ENCODE results near the gene CARMIL1. TPM values are rescaled to one million over a fixed set of nuclear protein-coding genes. Genes with fewer than 3 reads are reported as not detected.

CARMIL1 gene
- total RNA-seq, 1 donor from 2014 or later: 19.6 TPM

DNA sequence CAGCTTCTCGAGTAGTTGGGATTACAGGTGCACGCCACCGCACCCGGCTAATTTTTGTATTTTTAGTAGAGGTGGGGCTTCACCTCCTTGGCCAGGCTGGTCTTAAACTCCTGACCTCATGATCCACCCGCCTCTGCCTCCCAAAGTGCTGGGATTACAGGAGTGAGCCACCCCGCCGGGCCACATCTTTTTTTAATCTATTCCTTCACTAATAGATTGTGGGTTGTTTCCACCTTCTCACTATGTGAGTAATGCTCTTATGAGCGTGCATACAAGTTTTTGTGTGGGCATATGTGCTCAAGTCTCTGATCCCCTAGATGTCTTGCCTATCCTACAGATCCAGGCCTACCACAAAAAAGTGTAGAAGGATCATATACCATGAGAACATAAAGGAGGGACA lies 30.7 kb downstream of the CARMIL1 start:
- Histone ChIP-seq H3K27me3 (no peaks in the 10 kb centered on the region), H3K4me3 (no peak overlapping the region), H3K36me3 (no peaks in the 10 kb centered on the region), H3K9me3 (no peaks in the 10 kb centered on the region), H3K4me1 (peaks cover 32% of the 10 kb centered on the region), H3K27ac (no peak overlapping the region)
- intact Hi-C loops (cut with DNase I): loop anchor here (5.0 kb wide), 1 partner anchor 1267 kb away; no protein-coding TSS in a partner anchor
- TF ChIP-seq POLR2AphosphoS5 (IDR thresholded peaks at IDR 0.05; ENCODE audit: insufficient read depth in 1 of 2, low read depth in 1 of 2) (no peak), POLR2A (IDR thresholded peaks at IDR 0.05) (no peak)
- TF ChIP-seq, protein P1, sequence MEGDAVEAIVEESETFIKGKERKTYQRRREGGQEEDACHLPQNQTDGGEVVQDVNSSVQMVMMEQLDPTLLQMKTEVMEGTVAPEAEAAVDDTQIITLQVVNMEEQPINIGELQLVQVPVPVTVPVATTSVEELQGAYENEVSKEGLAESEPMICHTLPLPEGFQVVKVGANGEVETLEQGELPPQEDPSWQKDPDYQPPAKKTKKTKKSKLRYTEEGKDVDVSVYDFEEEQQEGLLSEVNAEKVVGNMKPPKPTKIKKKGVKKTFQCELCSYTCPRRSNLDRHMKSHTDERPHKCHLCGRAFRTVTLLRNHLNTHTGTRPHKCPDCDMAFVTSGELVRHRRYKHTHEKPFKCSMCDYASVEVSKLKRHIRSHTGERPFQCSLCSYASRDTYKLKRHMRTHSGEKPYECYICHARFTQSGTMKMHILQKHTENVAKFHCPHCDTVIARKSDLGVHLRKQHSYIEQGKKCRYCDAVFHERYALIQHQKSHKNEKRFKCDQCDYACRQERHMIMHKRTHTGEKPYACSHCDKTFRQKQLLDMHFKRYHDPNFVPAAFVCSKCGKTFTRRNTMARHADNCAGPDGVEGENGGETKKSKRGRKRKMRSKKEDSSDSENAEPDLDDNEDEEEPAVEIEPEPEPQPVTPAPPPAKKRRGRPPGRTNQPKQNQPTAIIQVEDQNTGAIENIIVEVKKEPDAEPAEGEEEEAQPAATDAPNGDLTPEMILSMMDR (IDR thresholded peaks at IDR 0.05): no peak
- no peak for DNase-seq (ENCODE audit: extremely low spot score in 2 of 2)

DNA sequence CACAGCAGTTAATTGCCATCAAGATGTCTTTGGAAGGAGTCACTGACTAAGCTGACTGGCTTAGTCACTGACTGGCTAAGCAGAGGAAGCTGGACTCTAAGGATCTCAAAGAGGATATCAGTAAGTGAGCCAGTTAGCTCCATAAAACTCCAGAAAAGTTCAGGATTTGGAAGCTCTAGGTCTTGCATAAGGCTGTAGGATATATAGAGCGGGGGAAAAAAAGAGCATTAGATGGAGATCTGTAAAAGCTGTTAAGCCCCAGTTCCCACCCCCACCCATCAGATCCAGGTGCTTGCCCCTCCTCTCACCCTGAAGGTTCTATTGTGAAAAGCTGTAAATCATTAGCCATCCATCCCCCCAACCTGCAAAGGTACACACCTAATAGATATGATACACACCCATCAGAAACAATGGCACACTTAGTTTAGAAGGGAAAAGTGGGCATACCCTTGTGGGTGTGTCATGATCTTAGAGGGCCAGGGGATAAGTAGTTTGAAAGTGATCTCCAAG lies 32.2 kb downstream of the CARMIL1 start:
- Histone ChIP-seq H3K36me3 (no peaks in the 10 kb centered on the region), H3K27me3 (no peaks in the 10 kb centered on the region), H3K4me3 (no peak overlapping the region), H3K4me1 (peaks cover 32% of the 10 kb centered on the region), H3K9me3 (no peaks in the 10 kb centered on the region), H3K27ac (peak overlapping the region; percentile 45)
- TF ChIP-seq, protein P1 (IDR thresholded peaks at IDR 0.05): no peak
- TF ChIP-seq POLR2A (IDR thresholded peaks at IDR 0.05) (no peak), POLR2AphosphoS5 (IDR thresholded peaks at IDR 0.05; ENCODE audit: insufficient read depth in 1 of 2, low read depth in 1 of 2) (no peak)
- intact Hi-C loops (cut with DNase I): no loop called here
- DNase-seq (ENCODE audit: extremely low spot score in 2 of 2): no peak

DNA sequence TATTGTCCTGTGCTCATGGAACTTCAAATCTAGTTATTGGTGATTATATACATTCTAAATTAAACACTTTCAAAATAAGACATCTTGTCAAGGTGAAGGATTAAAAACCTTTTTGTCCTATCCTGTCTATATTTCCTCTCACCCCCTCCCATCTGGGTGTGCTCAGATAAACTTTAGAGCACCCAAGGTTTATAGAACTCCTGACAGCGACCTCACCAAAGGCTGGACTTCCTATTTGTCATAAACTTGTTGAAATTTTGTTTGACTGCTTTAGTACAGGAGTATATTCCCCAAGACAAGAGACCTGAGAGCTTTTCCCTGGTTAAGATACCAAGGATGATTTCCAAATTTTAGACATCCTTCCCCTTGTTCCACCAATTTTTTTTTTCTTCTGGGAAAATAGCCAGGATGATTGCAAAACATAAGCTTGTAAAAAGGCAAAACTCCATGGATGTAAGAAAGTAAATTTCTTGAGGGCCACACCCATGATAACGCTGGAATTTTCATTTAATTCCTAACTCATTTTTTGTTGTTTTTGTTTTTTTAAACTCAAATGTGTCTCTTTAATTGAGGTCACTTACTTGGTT lies 33.0 kb downstream of the CARMIL1 start:
- peak overlapping the region; percentile 53 for H3K27ac ChIP-seq
- H3K4me3 ChIP-seq: peak overlapping the region in 1 of 2 donors; percentile 10
- H3K9me3 ChIP-seq: no peaks in the 10 kb centered on the region
- no peak for DNase-seq (ENCODE audit: extremely low spot score in 2 of 2)
- TF ChIP-seq, protein P1 (IDR thresholded peaks at IDR 0.05): no peak
- TF ChIP-seq POLR2A (IDR thresholded peaks at IDR 0.05) (no peak), POLR2AphosphoS5 (IDR thresholded peaks at IDR 0.05; ENCODE audit: insufficient read depth in 1 of 2, low read depth in 1 of 2) (peak in 1 of 2 donors; percentile 61)
- no peaks in the 10 kb centered on the region for H3K36me3 ChIP-seq
- intact Hi-C loops (cut with DNase I): no loop called here
- peaks cover 32% of the 10 kb centered on the region for H3K4me1 ChIP-seq
- no peaks in the 10 kb centered on the region for H3K27me3 ChIP-seq

DNA sequence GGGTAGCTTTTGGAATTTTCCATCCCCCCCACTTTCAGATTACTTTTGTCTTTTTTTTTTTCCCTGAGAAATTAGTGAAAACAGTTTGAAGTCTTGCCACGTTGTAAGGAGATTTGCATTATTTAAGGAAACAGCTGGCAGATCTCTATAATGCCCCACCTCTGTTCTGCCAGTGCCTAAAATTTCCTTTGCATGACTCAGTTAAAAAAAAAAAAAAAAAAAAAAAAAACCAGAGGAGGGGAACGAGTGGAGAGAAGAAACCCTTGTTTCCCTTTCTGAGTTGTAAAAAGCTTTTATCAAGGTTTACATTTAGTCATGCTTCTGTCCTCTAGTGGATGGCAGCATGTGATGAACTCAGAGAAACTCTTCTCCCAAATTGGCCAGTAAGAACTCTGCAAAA lies 33.5 kb downstream of the CARMIL1 start:
- H3K36me3 ChIP-seq: no peaks in the 10 kb centered on the region
- peak overlapping the region; percentile 53 for H3K27ac ChIP-seq
- H3K4me1 ChIP-seq: peaks cover 32% of the 10 kb centered on the region
- intact Hi-C loops (cut with DNase I): no loop called here
- TF ChIP-seq POLR2AphosphoS5 (IDR thresholded peaks at IDR 0.05; ENCODE audit: insufficient read depth in 1 of 2, low read depth in 1 of 2) (no peak), POLR2A (IDR thresholded peaks at IDR 0.05) (no peak)
- TF ChIP-seq, protein P1 (IDR thresholded peaks at IDR 0.05): no peak
- H3K4me3 ChIP-seq: no peak overlapping the region
- H3K9me3 ChIP-seq: no peaks in the 10 kb centered on the region
- no peak for DNase-seq (ENCODE audit: extremely low spot score in 2 of 2)
- no peaks in the 10 kb centered on the region for H3K27me3 ChIP-seq

DNA sequence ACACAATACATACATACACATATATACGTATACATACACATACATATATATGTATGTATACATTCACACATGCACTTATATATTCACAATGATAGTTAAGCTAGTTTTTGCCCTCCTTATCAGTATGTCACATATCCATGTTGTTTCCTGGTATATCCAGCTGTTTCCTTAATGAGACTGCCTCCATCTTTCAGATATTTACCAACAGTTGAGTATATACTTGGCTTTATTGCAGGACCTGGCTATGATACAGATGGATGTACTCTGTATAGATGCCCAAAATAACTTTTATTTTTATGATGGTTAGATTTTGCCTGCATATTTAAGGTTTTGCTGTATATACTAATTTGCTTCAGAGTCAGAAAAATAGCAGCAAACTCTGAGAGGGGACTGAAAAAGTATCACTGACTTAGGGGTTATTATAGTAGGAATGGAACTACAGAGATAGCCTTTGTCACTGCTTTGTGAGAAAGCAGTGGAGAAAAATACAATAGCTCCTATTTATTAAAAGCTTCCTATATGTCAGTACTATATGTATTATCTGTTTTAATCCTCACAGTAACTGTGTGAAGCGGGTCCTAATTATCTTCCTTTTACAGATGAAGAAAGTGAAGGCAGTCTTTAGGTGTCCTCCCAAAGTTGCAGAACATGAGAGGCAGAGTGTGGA lies 35.5 kb downstream of the CARMIL1 start:
- DNase-seq (ENCODE audit: extremely low spot score in 2 of 2): no peak
- H3K4me1 ChIP-seq: peaks cover 32% of the 10 kb centered on the region
- no peaks in the 10 kb centered on the region for H3K36me3 ChIP-seq
- H3K27me3 ChIP-seq: no peaks in the 10 kb centered on the region
- no peaks in the 10 kb centered on the region for H3K9me3 ChIP-seq
- no peak overlapping the region for H3K27ac ChIP-seq
- intact Hi-C loops (cut with DNase I): no loop called here
- no peak for TF ChIP-seq POLR2A (IDR thresholded peaks at IDR 0.05)
- TF ChIP-seq POLR2AphosphoS5 (IDR thresholded peaks at IDR 0.05; ENCODE audit: insufficient read depth in 1 of 2, low read depth in 1 of 2): no peak
- TF ChIP-seq, protein P1 (IDR thresholded peaks at IDR 0.05): no peak
- no peak overlapping the region for H3K4me3 ChIP-seq
